Tibial nerve (tissue), 4 donors: Measurements from ENCODE around the gene FADS1. TPM values are rescaled to one million over a fixed set of nuclear protein-coding genes. Genes with fewer than 3 reads are reported as not detected.
A peak's percentile ranks its signal among the peaks of the same experiment; 100 is the strongest.

Source experiments
- DNase-seq, 2 donors: peaks; one replicate each; pipeline ENCODE4 v3.0.0-alpha.2; 2019; ENCODE audit warnings: low spot score in 2 of 2
- H3K27ac ChIP-seq, 4 donors: fragments of 200-600 bp; sonication (generic) in 3 of 4; one replicate each; pipeline ENCODE4 v1.5.1; 2017 to 2019; ENCODE audit warnings: mild to moderate bottlenecking in 1 of 4
- H3K27me3 ChIP-seq, 2 donors: fragments of 200-600 bp; sonication (generic) in 1 of 2; one replicate each; pipeline versions ENCODE4 v1.5.1 to v1.6.0; 2017 to 2019
- H3K36me3 ChIP-seq, 3 donors: fragments of 200-600 bp; sonication (generic); one replicate each; pipeline ENCODE4 v1.5.1; 2018 to 2019
- H3K4me1 ChIP-seq, 4 donors: fragments of 200-600 bp; sonication (generic) in 3 of 4; one replicate each; pipeline ENCODE4 v1.5.1; 2017 to 2019
- H3K4me3 ChIP-seq, 4 donors: fragments of 200-600 bp; sonication (generic) in 3 of 4; one replicate each; pipeline ENCODE4 v1.5.1; 2017 to 2019; ENCODE audit warnings: mild to moderate bottlenecking in 1 of 4, moderate library complexity in 1 of 4
- H3K9me3 ChIP-seq, 4 donors: fragments of 200-600 bp; sonication (generic) in 3 of 4; one replicate each; pipeline ENCODE4 v1.5.1; 2017 to 2019
- EP300 ChIP-seq, 2 donors: sonication (generic); formaldehyde crosslinking; IDR thresholded peaks; one replicate each; pipeline ENCODE4 v1.6.1; 2017; ENCODE audit warnings: antibody characterized with exemption in 2 of 2, mild to moderate bottlenecking in 1 of 2
- POLR2A ChIP-seq, 2 donors: fragments of 450-650 bp; IDR thresholded peaks; one replicate each; pipeline ENCODE4 v1.6.1; 2017; ENCODE audit warnings: antibody characterized with exemption in 2 of 2, mild to moderate bottlenecking in 2 of 2, moderate library complexity in 2 of 2
- WGBS, 2 donors: methylation state at CpG; one replicate each; pipeline ENCODE4 v1.1.5; 2018; 5-methylcytosine and 5-hydroxymethylcytosine counted together
- total RNA-seq, 4 donors: library from RNA; depleted of rRNA; stranded (reverse); fragments of >200 nt; gene quantifications; one replicate each; pipeline ENCODE4 v1.1.0, GENCODE V29; 2016
- TF ChIP-seq, protein P1 (sequence below), 5 experiments: fragments of 200-600 bp in 3 of 5; fragments of 450-650 bp in 2 of 5; sonication (generic) in 3 of 5; IDR thresholded peaks; one replicate each; pipeline ENCODE4 v1.5.1; 2016 to 2019; ENCODE audit warnings: antibody characterized with exemption in 5 of 5, mild to moderate bottlenecking in 3 of 5, moderate library complexity in 2 of 5

FADS1 gene
- total RNA-seq, 4 donors from 2014 or later, result 33.7 to 61.6 (median 47.0) TPM

DNA sequence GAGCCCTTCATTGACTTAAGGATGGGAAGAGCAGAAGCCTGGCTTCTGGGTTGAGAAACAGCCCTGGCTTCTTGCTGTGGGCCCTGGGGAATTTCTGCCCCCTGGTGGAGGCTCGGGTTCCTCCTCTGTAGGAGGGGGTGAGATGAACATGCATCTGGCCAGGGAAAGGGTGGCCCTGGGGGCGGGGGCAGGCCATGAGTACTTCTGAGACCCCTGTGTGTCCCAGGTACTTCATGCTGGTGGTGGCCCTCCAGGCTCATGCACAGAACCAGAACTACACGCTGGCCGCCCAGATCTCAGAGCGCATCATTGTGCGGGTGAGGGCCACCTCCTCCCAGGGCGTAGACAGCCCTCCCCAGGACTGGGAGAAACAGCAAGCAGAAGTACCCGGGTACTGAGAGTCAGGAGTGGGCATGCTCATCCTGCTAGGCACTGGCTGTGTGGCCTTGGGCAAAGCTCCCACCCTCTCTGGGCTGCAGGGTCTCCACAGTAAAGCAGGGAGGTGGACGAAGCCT is 40.2 kb downstream of the FADS1 start:
- Histone ChIP-seq H3K9me3 (no peaks in the 10 kb centered on the region), H3K27me3 (no peaks in the 10 kb centered on the region), H3K4me3 (no peak overlapping the region), H3K36me3 (peaks cover 0 to 32% (median 0%) of the 10 kb centered on the region in 3 donors), H3K27ac (no peak overlapping the region), H3K4me1 (peaks cover 0 to 19% (median 5%) of the 10 kb centered on the region in 4 donors)
- DNase-seq, result peak in 1 of 2 donors; percentile 26
- 58 to 60% methylated on average over 7 to 8 of the region's 9 CpGs for WGBS, 2 donors
- no peak for TF ChIP-seq EP300 (IDR thresholded peaks at IDR 0.05)
- TF ChIP-seq POLR2A (IDR thresholded peaks at IDR 0.05), result no peak
- TF ChIP-seq, protein P1, sequence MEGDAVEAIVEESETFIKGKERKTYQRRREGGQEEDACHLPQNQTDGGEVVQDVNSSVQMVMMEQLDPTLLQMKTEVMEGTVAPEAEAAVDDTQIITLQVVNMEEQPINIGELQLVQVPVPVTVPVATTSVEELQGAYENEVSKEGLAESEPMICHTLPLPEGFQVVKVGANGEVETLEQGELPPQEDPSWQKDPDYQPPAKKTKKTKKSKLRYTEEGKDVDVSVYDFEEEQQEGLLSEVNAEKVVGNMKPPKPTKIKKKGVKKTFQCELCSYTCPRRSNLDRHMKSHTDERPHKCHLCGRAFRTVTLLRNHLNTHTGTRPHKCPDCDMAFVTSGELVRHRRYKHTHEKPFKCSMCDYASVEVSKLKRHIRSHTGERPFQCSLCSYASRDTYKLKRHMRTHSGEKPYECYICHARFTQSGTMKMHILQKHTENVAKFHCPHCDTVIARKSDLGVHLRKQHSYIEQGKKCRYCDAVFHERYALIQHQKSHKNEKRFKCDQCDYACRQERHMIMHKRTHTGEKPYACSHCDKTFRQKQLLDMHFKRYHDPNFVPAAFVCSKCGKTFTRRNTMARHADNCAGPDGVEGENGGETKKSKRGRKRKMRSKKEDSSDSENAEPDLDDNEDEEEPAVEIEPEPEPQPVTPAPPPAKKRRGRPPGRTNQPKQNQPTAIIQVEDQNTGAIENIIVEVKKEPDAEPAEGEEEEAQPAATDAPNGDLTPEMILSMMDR (IDR thresholded peaks at IDR 0.05), result peak; percentile 45 to 65 (median 57)

GRCh38 chr11:61775606-61776554 is 40.9 kb downstream of the FADS1 start:
- Histone ChIP-seq H3K27me3 (no peaks in the 10 kb centered on the region), H3K9me3 (no peaks in the 10 kb centered on the region), H3K4me3 (no peak overlapping the region), H3K4me1 (peaks cover 0 to 19% (median 5%) of the 10 kb centered on the region in 4 donors), H3K36me3 (peaks cover 0 to 26% (median 0%) of the 10 kb centered on the region in 3 donors), H3K27ac (no peak overlapping the region)
- 64 to 79% methylated on average over 8 to 20 of the region's 20 CpGs for WGBS, 2 donors
- TF ChIP-seq, protein P1 (IDR thresholded peaks at IDR 0.05), result no peak
- TF ChIP-seq EP300 (IDR thresholded peaks at IDR 0.05) (no peak), POLR2A (IDR thresholded peaks at IDR 0.05) (no peak)
- DNase-seq, result no peak

GRCh38 chr11:61775106-61775505 is 41.7 kb downstream of the FADS1 start:
- Histone ChIP-seq H3K9me3 (no peaks in the 10 kb centered on the region), H3K36me3 (peaks cover 0 to 21% (median 0%) of the 10 kb centered on the region in 3 donors), H3K27me3 (no peaks in the 10 kb centered on the region), H3K4me1 (peaks cover 0 to 19% (median 5%) of the 10 kb centered on the region in 4 donors), H3K4me3 (no peak overlapping the region), H3K27ac (no peak overlapping the region)
- no peak for DNase-seq
- TF ChIP-seq, protein P1 (IDR thresholded peaks at IDR 0.05), result no peak
- TF ChIP-seq EP300 (IDR thresholded peaks at IDR 0.05), result no peak
- no peak for TF ChIP-seq POLR2A (IDR thresholded peaks at IDR 0.05)
- 92 to 96% methylated on average over 6 of the region's 6 CpGs for WGBS, 2 donors

DNA sequence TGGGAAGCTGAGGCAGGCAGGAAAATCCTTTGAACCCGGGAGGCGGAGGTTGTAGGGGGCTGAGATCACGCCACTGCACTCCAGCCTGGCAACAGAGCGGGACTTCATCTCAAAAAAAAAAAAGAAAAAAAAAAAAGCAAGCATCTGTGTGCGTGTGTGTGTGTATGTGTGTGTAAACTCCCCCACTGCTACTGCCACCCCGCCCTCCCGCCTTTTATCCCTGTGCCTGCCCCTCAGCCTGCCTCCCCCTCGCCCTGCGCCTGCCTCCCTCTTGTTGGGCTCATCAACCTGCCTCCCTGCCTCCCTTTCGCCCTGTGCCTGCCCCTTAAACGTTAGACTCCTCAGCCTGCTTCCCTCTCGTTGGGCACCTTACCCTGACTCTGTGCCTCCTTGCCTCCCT is 42.4 kb downstream of the FADS1 start:
- H3K27ac ChIP-seq, result no peak overlapping the region
- no peak overlapping the region for H3K4me3 ChIP-seq
- WGBS, 2 donors, result 82 to 83% methylated on average over 12 of the region's 12 CpGs
- no peak for DNase-seq
- H3K9me3 ChIP-seq, result no peaks in the 10 kb centered on the region
- H3K4me1 ChIP-seq, result peaks cover 0 to 23% (median 5%) of the 10 kb centered on the region in 4 donors
- TF ChIP-seq EP300 (IDR thresholded peaks at IDR 0.05) (no peak), POLR2A (IDR thresholded peaks at IDR 0.05) (no peak)
- TF ChIP-seq, protein P1 (IDR thresholded peaks at IDR 0.05), result no peak
- H3K36me3 ChIP-seq, result peaks cover 0 to 14% (median 0%) of the 10 kb centered on the region in 3 donors
- no peaks in the 10 kb centered on the region for H3K27me3 ChIP-seq

DNA sequence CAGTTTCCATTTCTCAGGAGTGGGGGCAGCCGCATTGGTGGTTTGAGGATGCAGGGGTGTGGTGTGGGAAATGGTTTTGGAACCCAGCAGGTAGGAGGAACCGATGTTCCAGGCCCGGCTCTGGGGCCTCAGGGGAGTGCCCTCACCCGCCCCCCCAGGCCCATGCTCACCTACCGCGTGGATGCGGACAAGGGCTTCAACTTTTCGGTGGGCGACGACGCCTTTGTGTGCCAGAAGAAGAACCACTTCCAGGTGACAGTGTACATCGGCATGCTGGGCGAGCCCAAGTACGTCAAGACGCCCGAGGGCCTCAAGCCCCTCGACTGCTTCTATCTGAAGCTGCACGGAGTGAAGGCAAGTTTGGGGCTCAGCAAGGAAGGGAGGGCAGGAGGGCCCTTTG is 43.0 kb downstream of the FADS1 start:
- 83 to 92% methylated on average over 18 of the region's 18 CpGs for whole genome bisulfite sequencing, 2 donors
- Histone ChIP-seq H3K36me3 (peaks cover 0 to 8% (median 0%) of the 10 kb centered on the region in 3 donors), H3K4me3 (no peak overlapping the region), H3K9me3 (no peaks in the 10 kb centered on the region), H3K4me1 (peaks cover 0 to 27% (median 5%) of the 10 kb centered on the region in 4 donors), H3K27ac (no peak overlapping the region), H3K27me3 (no peaks in the 10 kb centered on the region)
- DNase-seq, result no peak
- TF ChIP-seq EP300 (IDR thresholded peaks at IDR 0.05) (no peak), POLR2A (IDR thresholded peaks at IDR 0.05) (no peak)
- TF ChIP-seq, protein P1 (IDR thresholded peaks at IDR 0.05), result no peak
